Activated CD4-positive, alpha-beta T cell treated with anti-CD3 and anti-CD28 coated beads, Interleukin-2, amount 50 U/mL, for 24 hours (primary cell): ENCODE results near the gene SHTN1.

Source experiments
- DNase-seq, 2 donors: peaks; one replicate each; pipeline ENCODE4 v3.0.0-alpha.2; 2020; ENCODE audit warnings: low read depth in 1 of 2, low spot score in 1 of 2

The SHTN1 gene

DNA sequence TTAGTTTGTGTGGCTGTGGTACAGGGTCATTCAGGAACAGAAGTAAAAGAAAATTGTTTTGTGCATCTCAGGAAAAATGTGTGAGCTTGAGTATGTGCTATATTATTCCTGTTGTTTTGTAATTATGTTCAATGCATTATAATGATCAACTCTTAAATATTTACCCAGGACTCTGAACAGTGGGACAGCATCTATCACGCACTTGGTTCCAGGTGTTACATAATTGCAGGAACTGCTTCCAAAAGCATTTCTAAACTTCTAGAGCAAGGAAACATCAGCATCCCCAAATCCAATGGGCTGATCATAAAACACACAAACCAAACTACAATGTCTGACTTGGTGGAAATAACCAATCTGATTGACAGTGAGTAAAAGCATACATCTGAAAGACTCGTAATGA lies 129.1 kb downstream of the SHTN1 start:
- DNase-seq: no peak

DNA sequence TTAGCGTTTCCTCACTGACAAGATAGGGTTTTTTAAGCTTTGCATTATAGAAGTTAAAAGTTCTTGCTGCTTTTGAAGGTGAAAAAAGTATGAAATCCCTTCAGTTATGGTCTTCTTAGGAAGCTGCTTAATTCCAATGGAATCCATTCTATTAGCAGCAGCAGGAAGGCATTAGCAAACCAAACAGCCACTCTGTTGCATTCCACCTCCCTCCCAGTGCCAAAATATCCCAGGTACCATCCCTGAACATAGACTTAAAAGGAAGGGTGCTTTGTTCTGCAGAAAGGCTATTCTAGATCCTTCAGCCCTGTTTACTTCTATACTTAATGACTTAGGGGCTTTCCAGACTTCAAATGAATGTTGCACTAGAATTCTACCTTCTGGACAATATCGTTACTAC lies 131.9 kb downstream of the SHTN1 start:
- no peak for DNase-seq

DNA sequence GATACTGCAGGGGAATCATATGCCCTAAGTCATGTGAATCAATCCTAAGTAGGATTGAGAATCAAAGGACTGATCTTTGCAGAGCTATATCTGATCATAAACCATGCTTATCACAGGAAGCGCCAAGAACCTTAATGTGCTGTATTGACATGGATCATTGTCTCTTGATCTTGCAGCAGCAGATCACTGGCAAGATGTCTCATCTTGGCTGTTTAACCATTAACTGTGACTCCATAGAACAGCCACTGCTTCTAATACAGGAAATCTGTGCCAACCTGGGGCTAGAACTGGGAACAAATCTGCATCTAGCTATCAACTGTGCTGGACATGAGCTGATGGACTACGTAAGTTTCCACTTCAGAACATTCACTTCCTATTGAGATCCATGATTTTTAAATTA lies 134.0 kb downstream of the SHTN1 start:
- no peak for DNase-seq

DNA sequence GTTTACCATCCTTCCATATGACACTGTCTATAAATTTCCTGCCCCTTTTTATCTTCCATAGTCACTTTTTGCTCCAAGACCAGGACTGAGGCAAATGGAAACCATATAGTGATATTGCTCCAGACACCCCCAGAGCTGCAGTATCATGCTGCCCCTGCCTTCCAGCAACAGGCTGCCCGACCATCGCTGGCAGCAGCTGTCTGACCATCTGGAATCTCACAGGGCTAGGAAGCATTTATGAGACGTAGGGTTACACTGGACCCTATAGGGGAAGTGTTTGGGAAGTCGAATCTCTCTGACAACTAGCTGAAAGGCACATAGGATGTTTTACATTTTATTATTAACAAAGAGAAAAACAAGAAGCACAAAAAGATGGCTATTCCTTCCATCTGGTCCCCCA lies 136.3 kb downstream of the SHTN1 start:
- DNase-seq: no peak

DNA sequence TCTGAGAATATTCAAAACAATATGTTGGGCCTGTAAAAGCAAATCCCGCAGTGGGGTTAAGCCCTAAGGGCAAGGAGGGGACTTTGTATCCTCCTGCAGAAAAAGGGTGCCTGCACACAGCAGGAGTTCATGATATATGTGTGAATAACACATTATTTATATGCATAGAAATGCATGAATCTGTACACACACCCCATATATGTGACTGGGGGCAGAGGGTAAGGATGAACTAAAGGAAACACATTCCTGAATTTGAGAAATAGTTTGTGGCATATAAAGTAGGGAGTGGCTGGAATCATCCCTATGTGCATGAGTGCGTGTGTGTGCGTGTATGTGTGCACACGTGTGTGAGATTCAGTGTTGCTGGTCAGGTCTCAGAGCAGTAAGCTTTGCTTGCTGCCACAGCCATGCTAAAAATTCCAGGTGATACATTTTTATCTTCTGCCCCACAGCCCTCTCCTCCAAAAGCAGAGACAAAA lies 136.8 kb downstream of the SHTN1 start:
- DNase-seq: no peak

DNA sequence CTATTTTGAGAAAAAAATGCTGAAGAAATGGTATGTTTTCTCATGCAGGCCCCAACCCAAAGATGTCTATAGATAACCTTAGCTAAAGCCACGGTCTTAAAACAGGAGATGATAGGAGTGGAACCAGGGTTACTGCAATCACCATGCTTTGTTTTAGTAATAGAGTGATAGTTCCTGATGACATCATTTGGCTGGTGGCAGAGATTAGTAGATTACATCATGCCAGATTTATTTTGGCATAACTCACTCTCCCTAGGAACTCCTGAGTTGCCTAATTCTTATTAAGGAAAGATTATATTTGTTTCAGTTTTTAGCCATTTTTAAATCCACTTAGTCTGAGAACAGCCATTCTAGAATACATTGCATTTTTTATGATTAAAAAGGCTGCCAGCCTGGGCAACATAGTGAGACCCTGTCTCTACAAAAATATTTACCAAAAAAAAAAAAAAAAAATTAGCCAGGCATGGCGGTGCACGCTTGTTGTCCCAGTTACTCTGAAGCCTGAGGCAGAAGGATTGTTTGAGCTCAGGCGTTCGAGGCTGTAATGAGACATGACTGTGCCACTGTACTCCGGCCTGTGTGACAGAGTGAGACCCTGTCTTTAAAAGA lies 137.9 kb downstream of the SHTN1 start:
- no peak for DNase-seq

DNA sequence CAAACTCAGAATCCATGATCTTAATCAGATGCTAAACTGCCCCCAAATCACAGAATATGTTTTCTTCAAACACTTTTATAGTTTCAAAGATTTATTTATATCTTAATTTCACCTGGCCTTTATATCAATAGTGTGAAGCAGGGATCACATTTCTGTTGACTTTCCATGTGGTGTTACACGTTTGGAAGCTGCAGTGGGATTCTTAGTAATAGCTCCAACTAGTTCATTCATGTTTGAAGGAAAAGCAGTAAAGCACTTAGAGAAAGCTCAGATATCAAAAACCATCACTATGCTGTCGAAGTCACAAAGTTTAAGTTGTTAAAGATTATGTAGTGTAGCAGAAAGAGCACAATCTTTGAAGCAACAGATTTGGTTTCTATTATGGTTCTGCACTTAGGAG lies 138.9 kb downstream of the SHTN1 start:
- DNase-seq: no peak

DNA sequence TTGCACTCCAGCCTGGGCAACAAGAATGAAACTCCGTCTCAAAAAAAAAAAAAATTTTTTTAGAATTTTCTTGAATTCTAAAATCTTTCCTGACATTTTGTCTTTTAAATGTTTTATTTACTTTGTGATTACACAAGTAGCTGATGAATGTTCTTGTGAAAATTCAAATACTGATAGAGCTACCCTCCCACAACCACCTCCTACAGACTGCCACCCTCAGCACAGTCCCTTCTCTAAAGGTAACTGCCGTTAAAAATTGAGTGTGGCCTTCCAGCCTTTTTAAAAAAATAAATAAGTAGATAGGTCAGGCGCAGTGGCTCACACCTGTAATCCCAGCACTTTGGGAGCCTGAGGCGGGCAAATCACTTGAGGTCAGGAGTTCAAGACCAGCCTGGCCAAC lies 140.6 kb downstream of the SHTN1 start:
- DNase-seq: no peak

DNA sequence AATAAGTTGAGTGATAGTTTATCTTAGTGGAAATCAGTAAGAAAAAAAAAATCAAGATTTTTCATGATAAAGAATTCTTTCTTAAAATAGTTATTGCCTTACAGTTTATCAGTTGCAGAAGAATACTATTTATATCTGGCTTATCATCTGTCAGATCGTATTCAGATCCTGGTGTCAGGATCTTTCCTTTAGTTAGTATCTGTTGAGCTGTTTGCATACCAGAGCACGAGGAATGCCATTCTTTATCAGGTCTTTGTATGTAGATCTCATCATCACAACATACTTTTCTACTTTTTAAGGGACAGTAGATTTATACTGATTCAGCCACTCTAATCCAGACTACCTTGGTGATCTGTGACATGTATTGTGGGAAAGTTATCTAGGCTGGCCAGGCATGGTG lies 143.2 kb downstream of the SHTN1 start:
- DNase-seq: no peak

DNA sequence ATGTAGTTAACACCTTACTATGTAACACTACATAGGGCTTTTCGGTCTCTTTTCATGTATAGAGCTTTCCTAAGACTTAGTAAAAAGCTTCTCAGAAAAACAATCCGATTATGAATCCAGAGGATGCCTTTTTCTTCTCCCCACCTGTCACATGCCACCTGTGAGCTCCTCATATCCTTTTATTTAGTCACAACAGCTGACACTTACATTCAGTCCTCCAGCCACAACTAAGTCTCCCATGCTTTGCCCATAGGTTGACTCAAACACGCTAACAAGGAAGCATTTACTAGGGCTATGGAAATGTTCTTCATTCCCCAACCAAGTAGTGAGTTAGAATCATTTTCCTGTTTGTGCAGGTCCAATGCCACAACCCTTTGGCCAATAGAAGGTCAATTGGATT lies 147.8 kb downstream of the SHTN1 start:
- DNase-seq: no peak

DNA sequence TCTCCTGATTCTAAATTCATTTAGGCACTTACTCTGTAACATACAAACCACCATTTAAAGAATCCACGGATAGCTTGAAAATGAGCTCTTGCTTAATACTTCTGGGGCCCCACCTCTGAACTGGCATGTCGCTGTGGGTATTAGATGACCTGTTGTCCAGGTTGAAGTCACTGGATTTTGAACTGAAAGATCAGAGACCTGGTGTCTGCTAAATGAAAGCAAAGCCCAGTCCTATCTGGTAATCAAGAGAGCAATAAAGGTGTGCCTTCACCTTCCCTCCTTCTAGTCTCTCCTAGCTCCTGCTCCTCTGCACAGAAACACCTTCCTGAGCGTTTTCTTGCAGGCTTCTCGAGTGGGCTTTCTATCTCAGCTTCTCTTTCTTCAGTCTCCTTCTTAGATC lies 151.3 kb downstream of the SHTN1 start:
- DNase-seq: no peak

DNA sequence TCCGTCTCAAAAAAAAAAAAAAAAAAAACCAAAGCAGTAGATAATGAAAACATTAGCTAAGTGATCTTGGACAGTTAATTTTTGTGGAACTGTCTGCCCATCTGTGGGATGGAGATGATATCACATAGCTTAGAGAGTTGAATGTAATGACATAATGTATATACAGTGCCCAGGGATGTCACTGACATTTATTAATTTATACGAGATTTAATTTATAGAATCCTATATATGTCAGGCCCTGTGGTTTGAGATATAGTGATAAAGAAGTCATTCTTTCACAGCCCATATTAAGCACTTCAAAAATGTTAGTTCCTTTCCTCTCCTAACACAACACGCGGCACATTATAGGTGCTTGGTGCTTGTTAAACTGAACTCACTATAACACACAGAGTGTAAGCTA lies 151.7 kb downstream of the SHTN1 start:
- no peak for DNase-seq

DNA sequence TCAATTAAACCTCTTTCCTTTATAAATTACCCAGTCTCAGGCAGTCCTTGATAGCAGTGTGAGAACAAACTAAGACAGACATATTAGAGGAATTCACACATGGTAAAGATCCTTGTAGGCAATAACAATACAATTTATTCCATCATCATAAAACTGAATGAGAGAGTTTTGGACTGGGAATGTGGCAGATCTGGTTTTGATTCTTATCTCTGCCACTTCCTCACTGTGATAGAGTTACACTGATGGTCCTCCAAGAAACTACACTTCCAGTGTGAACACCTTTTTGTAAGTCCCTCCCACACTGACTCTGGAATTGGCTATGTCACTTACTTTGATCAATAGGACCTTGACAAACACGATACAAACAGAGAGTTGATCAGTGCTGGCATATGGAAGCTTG lies 152.7 kb downstream of the SHTN1 start:
- no peak for DNase-seq

DNA sequence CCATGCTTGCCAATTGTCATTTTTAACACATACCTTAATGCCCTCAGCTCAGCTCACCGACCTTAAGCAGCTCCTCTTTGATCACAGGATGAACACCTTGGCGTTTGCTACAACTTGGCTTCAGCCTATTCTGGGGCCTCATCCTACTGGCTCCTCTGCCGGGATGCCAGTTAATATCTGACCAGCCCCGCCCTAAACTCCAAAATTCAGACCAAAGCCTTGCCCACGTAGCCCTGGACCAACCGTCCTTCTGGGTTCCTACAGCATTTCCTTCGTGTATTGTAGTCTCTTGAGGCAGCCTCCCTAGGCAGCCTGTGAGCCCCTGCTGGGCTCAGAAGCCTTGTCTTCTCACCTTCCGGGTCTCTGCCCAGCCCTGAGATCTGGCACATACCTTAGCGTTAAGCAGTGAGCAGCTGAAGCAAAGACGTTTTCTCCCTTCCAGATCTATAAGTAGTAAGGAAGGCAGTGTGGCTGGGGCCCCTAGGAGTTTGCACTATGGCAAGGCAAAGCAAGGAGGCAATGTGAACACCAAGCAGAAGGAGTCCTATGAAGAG lies 154.9 kb downstream of the SHTN1 start:
- no peak for DNase-seq

DNA sequence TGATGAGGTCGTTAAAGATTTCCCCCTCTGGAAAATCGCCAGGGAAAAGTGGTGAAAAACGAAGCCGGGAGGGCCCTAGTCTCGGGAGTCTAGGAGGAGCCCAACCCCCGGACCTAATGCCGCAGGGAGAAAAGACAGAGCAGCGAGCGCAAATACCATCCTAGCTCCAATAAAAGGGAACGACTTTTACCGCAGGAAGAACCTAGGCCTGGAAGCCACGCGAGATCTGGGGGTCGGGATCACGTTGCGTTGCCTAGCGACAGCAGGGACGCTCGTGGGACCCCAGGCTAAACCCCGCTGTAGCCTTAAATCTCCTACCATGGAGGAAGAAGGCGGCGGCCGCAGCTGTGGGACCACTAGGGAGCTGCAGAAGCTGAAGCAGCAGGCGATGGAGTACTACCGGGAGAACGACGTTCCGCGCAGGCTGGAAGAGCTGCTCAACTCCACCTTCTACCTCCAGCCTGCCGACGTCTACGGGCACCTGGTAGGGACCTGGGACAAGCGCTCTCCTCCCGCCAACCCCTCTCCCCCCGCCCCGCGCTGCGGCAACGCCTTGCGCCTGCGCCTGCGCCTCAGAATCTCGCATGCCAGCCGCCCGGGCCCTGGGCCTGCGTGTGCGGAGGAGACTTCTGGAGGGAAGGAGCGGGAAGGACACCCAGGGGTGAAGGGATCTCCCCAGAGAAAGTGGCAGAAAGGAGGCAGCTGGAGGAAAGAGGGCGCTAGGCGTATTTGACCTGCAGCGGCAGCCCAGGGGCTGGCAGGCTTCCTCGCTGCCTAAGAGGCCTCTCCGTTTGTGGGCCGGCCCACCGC lies 155.5 kb downstream of the SHTN1 start, which contains the start of gene ENO4:
TSS of gene ENO4 (plus strand) at position 252 of the 810 bp plus-strand sequence. CDS start at position 320, 68 bp downstream.
- peak in 1 of 2 donors; percentile 8 for DNase-seq

DNA sequence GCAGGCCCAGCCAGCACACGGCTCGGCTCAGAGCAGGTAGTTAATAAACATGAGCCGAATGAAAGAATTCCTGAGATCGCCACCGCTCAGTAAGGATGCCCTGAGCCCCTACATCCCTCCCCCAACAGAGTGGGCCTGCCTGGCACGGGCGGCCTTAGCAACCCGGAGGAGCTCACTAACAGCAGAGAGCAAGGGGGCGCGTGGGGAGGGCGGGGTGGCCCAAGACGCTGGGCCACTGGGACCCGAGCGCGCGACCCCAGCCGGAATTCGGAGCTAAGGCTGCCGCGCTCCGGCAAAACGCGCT lies 156.1 kb downstream of the SHTN1 start:
- DNase-seq: no peak

DNA sequence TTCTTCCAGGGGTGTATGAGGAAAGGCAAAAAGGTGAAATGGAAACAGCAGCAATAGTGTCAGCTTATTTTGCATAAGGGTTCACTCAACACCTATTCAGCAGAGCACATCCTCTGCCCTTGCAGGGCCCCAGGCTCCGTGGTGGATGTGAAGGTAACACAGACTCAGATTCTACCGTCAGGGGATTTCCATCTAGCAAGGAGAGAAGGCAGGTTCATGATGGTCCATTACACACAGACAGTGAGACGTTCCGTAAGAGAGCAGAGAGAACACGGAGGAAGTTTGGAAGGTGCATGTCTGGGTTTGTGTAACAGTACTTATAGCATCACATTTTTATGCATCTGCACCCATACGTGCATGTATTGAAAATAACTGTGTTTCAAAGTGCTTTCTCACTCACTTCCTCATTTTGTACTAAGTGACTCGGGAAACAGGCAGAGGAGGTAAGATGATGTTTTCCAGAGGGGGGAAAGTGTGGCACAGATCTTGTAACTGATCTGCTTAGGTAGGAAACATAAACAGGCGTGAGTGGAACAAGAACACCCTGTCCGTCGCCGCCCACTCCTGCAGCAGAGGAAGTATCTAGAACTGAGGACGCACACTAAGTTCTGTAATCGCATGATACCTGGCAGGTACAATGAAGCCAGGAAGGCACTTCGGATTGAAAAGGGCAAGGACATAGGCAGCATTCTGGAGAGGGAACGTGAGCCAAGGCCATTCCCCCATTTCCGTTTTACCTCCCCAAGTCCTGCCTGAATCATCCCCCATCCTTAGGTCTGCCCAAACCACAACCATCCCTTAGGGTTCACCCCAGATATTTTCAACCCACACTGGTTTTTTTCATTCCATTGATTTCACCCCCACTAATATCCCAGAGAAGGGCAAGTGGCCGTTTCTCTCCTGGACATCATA lies 156.7 kb downstream of the SHTN1 start:
- peak in 1 of 2 donors; percentile 7 for DNase-seq

DNA sequence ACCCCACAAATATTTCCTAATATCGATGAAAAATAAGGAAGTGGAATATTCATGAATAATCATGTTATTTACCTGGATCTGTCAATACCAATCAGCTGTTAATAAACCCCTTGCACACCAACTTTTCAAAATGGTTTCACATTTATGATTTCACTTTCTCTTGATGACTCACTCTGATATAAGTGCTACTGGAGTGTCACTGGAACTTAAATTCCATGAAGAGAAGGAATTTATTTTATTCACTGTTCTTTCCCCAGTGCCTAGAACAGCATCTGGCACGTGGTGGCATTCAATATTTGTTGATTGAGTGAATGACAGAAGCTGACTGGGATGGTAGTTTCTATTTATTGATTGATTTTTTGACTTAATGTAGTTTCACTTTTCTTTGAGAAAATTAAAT lies 159.2 kb downstream of the SHTN1 start:
- no peak for DNase-seq

DNA sequence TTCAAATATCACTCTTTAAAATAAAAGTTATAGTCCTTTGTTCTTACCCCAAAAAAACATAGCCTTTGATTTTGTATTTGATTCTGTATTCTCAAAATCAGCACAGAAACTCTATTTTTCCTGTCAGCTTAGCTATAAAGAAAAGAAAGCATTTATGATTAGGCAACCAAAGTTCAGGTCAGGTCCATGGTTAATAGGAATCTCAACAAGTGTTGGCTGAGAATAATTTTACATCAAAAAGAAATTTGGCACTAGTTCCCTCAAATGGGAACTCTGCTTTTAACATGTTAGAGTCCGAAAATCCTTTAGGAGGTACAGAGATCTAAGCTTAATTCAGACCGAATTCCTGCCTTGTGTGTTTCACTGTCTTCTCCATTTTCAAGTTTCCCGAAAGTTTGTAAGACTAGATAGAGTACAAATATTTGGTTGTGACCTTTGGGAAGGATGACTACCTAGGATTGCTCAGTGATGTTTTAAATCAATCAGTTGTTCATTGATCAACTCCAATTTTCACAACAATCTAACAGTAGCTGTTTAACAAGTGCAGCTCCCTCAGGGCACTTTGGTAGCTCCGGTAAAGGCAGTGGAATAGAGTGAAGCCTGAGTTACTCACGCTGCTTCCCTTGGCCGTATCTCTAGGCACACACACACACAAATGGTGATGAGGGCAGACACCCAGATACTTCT lies 164.5 kb downstream of the SHTN1 start:
- DNase-seq: no peak

DNA sequence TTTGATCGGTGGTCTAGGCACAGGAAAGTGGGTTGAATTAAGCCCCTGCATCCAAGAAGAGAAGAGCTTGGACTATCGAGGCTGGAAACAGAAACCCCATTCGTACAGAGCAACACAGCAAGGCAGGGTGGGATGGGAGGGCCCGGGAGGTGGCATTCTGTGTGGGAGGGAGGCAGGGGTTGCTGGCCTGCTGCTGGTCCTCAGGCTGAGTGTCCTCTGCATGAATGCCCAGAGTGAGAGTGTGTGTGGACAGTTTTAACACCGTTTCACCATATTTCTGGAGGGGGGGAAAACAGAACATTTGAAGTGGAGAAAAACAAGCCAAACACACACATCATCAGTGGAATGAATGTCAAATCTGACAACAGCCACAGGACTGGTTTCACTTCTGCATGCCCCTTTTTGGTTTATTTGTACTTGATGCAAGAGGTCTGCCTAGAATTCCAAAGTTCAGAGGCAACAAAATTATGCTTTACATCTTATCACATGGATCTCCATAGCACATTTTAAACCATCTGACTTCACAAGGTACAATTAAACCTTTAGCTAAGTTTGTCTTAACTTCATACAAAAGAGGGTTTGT lies 166.8 kb downstream of the SHTN1 start:
- DNase-seq: no peak
